Ureter (tissue), 1 donor: ENCODE data around the gene HOXC13. TPM values are rescaled to one million over a fixed set of nuclear protein-coding genes. Genes with fewer than 3 reads are reported as not detected.

ENCODE experiments used
- DNase-seq: peaks from one replicate; pipeline ENCODE4 v3.0.0-alpha.2; 2020; ENCODE audit warnings: low spot score
- total RNA-seq: library from RNA; stranded (reverse); gene quantifications from one replicate; pipeline ENCODE4 v1.2.4, GENCODE V29; 2023
- donor health status: DM: yes; HTN: yes; CAD: no.

The HOXC13 gene
- total RNA-seq, 1 donor from 2014 or later: 0.21 TPM

DNA sequence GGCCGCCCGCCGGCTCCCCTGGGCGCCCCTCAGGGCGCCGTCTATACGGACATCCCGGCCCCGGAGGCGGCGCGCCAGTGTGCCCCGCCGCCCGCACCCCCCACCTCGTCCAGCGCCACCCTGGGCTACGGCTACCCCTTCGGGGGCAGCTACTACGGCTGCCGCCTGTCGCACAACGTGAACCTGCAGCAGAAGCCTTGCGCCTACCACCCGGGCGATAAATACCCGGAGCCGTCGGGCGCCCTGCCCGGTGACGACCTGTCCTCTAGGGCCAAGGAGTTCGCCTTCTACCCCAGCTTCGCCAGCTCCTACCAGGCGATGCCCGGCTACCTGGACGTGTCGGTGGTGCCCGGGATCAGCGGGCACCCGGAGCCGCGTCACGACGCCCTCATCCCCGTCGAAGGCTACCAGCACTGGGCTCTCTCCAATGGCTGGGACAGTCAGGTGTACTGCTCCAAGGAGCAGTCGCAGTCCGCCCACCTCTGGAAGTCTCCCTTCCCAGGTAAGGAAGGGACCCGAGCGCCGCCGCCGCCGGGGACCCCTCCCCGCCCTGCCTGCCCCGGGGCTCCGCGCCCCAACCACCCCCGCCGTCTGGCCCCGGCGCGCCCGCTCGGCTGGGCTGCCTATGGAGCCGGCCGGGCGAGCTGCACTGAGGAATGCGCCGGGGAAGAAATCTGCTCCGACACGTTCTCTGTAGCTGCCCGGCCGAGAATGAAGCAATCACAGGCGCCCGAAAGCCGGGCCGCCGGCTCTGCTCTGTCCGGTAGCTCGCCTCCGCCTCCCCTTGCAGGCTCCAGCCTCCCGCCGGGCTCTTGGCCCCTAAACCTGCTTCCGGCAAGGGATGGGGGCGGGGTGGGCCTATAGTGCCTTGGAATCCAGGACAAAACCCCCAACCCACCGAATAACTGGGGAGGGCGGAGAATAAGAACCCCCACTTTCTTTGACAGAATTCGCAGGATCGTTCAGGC lies 794 bp downstream of the HOXC13 start:
- DNase-seq: peak; percentile 71

DNA sequence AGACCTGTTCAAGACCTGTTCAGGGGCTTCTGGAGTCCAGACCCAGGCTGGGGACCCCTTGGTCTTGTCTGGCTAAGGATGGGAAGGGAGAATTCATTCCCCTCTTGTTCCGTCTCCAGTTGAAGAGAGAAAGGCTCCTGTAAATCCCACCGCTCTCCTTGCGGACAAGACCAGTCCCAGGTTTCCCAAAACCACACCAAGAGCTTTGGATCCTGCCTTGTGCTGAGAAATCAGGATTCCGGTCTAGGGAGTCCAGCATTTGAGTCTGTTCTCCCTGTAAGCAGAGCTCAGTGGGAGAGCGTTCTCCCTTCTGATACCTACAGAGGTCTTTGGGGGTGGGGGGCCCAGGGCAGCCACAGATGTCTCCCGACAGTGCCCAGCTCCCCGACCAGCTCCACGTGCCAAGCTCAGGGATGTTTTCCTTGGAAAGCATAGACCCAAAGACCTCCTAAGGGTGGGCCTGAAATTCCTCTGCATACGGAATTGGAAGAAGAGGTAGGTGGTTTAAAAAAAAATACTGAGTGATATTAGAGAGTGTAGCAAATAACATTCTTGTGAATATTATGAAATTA lies 1.9 kb downstream of the HOXC13 start:
- no peak for DNase-seq

DNA sequence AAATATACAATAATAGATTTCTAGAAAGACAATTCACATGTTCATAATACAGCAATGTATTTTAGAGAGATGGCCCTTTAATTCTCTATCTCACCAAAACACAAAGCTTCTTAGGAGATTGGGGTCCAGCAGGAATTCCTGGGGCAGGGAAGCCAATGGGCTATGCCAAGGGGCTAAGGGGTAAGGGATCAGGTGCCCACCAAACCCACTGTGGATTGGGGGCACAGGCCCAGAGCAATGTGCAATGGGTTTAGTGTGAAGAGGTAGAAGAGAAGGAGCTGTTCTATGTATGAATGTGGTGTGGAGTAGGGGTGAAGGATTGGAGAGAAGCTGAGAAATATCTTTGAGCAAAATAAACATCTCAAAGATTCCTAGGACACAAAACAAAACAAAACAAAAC lies 2.6 kb downstream of the HOXC13 start:
- no peak for DNase-seq

DNA sequence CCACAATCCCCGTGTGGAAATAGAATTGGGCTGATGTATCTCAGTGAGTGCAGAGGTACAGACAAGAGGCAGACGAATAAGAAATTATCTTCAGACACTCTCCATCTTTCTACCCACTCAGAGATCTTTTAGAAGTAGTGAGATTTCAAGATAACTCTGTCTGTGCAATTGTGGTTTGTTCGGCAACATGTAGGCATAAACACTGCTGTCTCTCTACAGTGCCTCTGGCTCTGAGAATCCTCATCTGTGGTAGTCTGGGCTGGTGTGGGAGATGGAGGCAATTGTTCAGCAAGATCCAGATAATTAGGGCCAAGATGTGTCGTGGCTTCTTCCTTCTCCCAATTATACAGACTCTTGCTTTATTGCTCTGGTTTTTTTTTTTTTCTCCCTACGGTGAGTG lies 3.1 kb downstream of the HOXC13 start:
- no peak for DNase-seq

DNA sequence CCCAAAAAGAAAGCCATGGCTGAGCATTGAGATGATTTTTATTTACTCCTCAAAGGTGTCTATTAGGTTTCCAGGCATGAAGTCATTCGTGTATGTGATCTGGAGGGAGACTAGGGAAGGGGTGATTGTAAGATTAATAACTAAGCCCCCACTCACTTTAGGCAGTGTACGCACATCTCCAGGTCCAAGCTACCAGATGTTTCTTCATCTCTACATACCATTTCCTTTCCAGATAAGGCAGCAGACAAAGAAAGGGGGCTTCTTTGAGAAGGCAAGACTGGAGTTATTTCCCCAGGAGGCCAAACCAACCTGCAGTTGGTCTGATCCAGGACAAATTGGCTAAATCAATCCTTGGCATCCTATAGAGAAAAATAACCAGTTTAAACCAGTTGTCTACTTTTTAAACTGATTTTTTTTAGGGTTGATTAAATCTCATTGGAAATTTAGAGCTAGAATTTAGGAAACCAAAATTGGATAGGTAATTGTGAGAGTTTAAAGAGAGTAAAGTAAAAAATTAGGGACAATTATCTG lies 3.9 kb downstream of the HOXC13 start:
- DNase-seq: no peak

DNA sequence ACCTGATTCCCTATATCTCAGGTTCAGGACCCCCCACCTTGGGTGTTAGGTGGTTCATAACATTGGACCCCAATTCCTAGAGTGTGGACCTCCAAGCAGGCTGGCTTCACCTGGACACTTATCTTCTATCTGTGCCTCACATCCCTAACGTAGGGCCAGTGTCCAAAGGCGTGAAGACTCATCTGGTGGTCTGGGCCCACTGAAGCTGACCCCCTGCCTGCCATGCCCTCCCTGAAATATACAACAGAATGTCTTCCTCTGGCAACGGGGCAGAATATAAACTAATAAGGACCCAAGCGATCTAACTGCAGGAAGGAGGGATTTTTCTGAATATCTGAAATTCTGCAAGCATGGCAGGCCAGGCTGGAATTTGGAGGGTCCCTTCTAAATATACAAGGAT lies 5.6 kb downstream of the HOXC13 start:
- DNase-seq: no peak

DNA sequence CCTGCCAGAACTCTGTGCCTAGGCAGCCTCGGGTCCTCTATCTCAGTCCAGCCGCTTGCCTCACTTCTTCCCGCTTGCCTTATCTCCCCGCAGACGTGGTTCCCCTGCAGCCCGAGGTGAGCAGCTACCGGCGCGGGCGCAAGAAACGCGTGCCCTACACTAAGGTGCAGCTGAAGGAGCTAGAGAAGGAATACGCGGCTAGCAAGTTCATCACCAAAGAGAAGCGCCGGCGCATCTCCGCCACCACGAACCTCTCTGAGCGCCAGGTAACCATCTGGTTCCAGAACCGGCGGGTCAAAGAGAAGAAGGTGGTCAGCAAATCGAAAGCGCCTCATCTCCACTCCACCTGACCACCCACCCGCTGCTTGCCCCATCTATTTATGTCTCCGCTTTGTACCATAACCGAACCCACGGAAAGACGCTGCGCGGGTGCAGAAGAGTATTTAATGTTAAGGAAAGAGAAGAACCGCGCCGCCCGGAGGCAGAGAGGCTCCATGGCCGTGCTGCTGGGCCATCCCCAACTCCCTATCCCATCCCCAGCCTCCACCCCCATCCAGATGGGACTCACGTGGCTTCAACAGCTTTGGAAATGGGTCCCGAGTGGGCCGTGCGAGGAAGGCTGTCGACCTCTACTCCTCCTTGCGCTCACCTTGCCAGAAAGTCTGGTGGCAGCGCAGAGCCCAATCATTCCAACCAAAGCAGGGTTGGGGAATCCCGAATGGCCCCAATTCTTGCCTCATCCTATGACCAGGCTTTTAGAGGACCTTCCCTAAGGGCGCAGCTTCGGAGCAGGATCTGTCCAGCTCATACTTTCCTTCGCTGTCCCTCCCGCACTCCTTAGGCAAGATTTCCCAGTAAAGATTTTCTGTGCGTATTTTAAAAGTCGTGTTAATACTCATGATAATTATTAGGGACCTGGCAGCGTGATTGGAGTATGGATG lies 6.5 kb downstream of the HOXC13 start:
- DNase-seq: no peak

DNA sequence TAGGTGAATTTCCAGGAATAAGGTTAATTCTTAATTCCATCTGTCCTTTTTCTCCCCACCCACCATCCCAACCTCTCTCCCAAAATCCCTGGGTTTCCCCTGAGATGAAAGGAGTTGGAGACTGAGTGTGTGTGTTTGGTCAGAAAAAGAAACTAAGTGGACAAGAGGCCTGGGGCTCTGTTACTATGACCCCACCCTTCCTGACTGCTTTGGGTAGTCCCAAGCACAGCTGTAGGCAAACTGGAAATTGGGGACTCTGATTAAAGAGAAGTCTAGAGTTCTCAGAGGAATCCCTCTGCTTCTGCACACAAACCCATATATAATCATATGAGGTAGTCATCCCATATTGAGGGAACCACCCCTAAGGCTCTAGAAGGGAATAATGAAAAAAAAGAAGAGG lies 9.1 kb downstream of the HOXC13 start:
- no peak for DNase-seq

DNA sequence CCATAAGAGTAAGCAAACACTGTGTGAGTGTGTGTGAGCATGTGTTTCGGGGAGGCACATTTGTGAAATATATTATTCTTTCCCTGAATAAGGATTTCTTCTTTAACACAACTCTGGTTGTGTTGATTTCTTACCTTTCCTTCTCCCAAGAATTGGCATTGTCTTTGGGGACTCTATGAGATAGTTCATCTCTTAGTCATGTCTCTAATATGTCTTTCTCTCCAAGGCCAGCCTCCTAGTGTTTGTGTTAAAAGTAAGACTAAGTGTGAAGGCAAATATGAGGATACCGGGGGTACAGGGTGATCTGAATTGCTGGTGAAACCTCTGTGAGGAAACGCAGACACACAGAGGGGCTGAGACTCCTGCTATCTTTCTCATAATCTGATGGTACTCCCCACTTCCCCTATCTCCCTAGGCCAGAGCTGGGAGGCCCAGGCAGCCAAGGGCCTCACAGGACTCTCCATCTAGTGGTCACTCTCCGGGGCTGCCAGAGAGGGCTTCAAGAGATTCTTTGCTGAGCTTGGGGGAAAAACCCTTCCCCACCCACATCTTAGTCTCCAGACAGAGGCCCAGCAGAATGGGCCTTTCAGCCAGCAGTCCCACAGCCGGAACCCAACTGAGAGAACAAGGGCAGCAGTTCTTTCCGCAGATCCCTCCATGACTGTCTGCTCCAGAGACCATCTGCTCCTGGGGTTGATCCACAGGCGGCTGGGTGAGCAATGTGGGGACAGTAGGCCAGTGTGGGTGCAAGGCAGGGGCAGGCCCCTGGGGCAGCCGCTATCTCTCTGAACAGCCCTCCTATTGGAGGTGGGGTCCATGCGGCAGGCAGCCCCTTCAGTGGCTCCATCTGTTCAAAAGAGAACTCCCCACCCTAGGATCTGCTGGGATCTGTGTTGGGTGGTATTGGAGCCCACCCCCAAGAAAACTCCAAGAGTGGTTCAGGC lies 10.3 kb downstream of the HOXC13 start:
- DNase-seq: no peak

DNA sequence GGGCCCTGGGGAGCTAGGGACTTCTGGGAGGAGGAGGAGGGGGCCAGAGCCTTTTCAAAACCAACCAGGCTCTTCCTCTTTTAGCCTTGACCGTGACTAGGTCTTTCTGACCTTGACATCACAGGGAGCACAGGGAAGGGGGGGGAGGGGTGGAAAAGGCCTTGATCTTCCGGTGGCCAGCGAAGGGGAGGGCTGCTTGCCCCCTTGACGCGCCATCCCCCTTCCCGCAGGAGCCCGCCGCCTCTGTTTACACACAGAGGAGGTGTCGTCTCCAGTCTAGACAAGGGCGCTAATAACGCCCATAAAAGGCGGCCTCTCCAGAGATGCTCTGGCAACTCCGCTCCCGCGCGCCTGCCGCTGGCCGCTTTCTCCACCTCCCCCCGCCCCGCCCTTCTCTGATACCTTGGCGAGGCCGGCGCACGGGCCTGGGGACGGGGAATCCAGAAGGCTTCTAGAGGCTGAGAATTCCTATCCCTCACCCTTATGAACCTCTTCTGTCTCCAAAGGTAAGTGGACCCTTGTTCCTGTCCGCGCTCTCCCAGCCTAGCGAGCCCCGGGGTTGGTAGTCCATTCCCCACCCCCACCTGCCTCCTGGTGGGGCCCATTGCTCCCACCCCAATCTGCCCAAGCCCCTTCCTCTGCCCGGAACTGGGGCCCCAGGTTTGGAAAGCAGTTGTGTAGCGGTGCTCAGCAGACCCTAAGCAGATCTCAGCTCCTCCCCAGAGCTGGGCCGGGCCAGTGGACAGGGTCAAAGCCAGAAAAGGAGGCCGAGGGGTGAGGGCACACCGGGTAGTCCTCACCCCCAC lies 11.2 kb downstream of the HOXC13 start:
- no peak for DNase-seq

DNA sequence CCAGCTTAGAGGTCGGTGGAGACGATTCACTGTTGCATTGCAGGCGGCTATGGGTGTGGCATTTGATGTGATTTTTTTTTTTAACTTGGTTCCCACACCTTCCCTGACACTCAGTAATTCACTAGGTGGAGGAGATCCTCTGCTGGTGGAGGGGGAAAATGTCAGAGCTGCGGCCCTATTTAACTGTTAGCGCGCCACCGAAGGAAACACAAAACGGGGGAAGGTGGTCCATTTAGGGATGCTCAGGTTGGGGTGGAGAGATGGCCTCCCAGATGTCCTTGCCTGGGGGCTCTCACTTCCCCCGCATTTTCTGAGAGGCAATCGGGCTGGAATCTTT lies 11.8 kb downstream of the HOXC13 start:
- no peak for DNase-seq

DNA sequence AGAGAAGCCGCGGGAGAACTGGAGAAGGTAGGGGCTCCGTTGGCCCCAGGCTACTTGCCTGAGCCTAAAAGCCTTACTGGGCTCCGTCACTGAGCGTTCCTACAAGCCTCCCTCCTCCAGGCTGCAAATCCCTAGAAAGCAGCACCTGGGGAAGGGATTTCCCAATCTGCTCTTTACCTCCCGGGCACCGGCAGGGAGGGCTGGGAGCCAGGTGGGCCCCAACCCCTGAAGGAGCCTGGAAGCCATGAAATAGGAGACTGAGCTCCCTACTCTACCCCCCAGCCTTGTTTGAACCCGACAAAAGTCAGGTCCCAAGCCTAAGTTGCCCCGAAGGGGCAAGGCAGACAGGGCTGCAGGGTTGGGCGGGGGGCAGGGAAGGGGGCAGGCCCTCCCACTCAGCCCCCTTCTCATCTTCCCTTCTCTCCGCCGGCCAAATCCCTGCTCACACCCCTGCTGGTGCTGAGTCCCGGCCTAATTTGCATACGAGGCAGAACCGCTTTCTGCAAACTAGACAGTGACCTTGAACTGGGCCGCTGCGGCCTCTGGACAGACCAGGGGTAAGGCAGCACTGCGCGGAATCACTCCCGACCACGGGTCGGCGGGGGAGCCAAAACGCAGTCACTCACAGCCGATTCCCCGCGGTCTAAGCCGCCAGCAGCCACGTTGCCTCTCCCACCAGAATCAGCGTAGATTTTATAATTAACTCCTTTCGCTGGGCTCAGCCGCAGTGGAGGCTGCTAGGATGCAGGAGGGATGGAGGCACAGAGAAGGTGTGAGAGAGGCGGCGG lies 12.4 kb downstream of the HOXC13 start:
- DNase-seq: no peak

DNA sequence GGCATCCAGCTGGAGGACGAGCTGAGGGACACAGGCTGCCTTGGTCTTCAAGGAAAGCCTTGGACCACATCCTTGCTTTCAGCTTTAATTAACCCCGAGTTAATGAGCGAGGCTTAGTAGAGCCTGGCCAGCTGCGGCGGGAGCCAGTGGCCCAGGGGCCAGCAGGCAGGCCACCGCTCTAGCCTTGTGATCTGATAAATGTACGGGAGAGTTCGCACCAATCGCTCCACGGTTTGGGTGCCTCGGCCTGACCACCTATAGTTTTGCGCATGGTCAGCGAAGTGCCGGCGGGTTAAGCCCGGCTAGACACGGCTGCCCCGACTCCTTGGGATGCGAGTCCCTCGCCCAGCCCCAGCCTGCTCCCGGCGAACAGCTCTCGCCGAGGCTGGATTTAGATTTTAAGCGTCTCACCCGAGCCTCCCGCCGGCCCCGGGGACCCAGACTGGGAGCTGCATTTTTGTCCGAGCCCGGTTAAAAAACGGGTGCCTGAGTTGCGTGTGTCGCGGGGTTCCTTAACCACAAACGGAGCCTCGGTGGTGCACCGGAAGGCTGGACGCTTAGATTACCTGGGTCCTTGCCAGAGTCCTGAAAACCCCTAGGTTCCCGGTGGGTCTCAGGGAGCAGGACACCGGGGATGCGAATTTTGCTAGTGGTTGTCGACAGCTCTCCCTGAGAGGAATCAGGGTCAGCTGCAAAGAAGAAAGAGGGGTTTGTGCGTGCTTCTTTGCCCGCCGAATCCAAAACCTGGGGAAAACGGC lies 13.1 kb downstream of the HOXC13 start:
- DNase-seq: no peak

DNA sequence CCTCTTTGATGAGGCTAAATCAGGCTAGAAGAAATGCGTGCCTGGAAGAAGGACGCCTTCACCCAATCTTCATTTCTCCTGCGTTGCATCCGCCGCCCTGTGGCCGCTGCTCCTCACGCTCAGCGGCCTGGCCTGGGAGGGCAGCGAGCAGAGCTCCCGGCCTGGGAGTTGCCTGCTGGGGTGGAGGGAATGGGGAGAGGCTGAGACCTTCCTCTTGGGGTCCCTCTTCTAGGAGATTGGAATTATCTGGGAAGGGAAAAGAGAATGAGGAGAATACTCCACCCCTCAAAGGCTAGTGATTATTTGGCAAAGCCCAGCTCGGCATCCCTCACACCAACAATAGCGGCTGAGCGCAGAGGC lies 13.7 kb downstream of the HOXC13 start:
- no peak for DNase-seq

DNA sequence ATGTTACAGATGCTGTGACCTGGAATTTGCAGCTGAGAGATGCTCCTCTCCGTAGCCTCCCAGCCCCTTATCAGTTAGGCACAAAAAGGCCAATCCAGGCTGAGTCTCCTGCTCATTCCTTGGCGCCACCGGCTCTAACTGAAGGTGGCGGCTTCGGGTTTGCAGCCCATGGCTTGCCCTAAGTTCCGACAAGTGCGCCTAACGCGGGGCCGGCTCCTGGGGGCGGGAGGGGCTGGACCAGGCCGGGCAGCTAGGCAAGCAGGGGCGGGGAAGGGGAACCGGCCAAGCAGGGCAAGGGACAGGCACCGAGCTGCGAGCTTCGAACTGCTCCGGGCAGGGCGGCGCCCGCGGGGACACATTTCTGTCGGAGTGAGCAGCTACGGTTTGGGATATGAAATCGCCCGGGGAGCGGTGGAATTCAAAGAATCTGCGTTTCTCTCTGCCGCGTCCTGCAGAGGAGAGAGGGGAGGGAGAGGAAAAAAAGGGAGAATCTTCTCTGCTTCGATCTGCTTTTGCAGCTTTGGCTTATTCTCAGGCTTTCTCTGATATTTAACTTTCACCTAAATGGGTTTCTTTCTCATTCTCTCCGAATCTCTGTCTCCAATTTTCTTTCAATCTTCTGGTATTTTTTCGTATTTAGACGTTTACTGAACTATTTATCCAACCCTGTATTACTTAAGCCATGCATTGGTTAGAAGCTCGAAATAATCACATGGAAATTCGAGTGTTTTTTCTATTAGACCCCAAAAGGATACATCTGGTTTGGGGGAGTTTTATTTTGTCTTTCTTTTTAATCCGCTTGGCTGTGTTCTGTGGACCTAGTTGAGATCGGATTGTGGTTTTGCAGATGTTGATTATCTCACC lies 14.5 kb downstream of the HOXC13 start:
- no peak for DNase-seq

DNA sequence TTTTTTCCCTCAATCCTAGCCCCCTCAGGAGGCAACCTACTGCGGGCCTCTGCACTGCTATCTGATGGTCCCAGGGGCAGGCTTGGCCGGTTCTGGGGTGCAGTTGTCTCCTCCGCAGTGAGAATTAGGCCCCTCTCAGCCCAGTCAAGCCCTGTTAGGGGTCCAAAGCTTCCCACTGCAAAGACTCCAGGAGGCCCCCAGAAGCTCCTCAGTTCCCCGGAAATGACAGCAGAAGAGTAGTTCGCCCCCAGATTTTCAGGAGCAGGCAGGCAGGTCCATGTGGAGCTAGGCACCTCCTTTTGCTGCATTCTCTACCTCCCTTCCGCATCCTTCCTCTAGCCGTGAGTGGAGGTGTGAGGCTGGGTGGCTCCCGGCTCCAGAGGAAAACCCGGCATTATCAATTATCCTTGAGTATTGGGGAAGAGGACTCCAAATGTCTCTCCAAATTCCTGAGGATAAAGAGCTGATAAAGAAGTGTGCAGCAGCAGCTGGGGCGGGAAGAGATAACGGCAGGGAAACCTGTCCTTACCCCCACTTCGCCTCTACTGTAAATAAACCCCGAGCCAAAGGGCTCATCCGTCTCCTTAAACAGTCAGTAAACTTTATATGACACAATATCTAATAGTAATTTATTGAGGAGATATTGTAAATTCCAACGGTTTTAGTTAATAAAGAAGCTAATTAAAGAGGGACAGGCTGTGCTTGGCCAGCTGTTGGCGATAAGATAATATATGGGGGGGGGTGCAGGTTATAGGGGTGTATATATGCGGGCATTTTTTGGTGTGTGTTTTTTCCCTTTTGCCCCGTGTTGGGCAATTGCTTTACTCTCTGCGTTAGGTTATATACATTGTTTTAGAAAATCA lies 15.4 kb downstream of the HOXC13 start:
- DNase-seq: no peak

DNA sequence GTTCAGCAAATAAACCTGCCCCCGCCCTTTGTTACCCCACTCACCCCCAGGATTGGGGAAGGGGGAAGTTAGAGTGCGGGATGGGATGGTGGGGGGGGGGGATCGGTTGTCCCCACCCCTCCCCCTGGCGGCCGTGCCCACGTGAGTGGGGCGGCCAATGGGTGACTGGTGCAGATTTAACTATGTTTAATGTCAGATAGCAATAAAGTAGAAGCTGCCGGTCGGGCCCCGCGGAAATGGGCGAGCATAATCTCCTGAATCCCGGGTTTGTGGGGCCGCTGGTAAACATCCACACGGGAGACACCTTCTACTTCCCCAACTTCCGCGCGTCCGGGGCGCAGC lies 16.0 kb downstream of the HOXC13 start, which contains the start of gene HOXC12:
Gene HOXC12 (plus strand): TSS at position 210 of the 342 bp plus-strand sequence. CDS start 27 bp downstream, at position 237.
- DNase-seq: no peak
